BE2C (cell line): ENCODE results near the gene SRGAP3.

Experiments
- DNase-seq: peaks from one replicate; pipeline ENCODE4 v3.0.0-alpha.2; 2020
- H3K27me3 ChIP-seq: fragments of 250-450 bp; sonication (Bioruptor Pico); 2 replicates; pipeline ENCODE4 v1.5.1; 2020; ENCODE audit warnings: mild to moderate bottlenecking
- H3K36me3 ChIP-seq: fragments of 250-450 bp; sonication (Bioruptor Pico); 2 replicates; pipeline ENCODE4 v1.5.1; 2020; ENCODE audit warnings: mild to moderate bottlenecking
- H3K4me1 ChIP-seq: fragments of 250-450 bp; sonication (Bioruptor Pico); 2 replicates; pipeline ENCODE4 v1.5.1; 2020
- H3K4me3 ChIP-seq: 2 replicates; pipeline ENCODE4 v1.5.1; 2011; ENCODE audit warnings: low read depth, low read length
- H3K9me3 ChIP-seq: fragments of 250-450 bp; sonication (Bioruptor Pico); 2 replicates; pipeline ENCODE4 v1.5.1; 2020
- CTCF ChIP-seq: IDR thresholded peaks from 2 replicates; pipeline ENCODE4 v1.5.1; 2012; ENCODE audit warnings: mild to moderate bottlenecking, low read depth, low read length

The SRGAP3 gene

GRCh38 chr3:9260305-9260704 lies 10.9 kb upstream of the SRGAP3 start:
- DNase-seq = no peak

GRCh38 chr3:9257092-9257491 lies 7.6 kb upstream of the SRGAP3 start:
- H3K36me3 ChIP-seq = no peaks in the 10 kb centered on the region
- TF ChIP-seq CTCF = no peak
- no peak for DNase-seq
- H3K27me3 ChIP-seq = no peaks in the 10 kb centered on the region
- H3K4me3 ChIP-seq = no peak overlapping the region
- no peaks in the 10 kb centered on the region for H3K4me1 ChIP-seq
- H3K9me3 ChIP-seq = no peaks in the 10 kb centered on the region

More at GRCh38 chr3:9260305-9260704, 10.9 kb upstream of the SRGAP3 start:
- H3K9me3 ChIP-seq = no peaks in the 10 kb centered on the region
- H3K4me1 ChIP-seq = no peaks in the 10 kb centered on the region
- no peak for TF ChIP-seq CTCF
- no peaks in the 10 kb centered on the region for H3K27me3 ChIP-seq
- no peaks in the 10 kb centered on the region for H3K36me3 ChIP-seq
- no peak overlapping the region for H3K4me3 ChIP-seq

- H3K27me3 ChIP-seq = no peaks in the 10 kb centered on the region
- no peak overlapping the region for H3K4me3 ChIP-seq
- no peaks in the 10 kb centered on the region for H3K9me3 ChIP-seq
- H3K4me1 ChIP-seq = no peaks in the 10 kb centered on the region
- H3K36me3 ChIP-seq = no peaks in the 10 kb centered on the region
- no peak for DNase-seq
- no peak for TF ChIP-seq CTCF
Observed at GRCh38 chr3:9255976-9256375, 6.5 kb upstream of the SRGAP3 start.

GRCh38 chr3:9254764-9255163 lies 5.3 kb upstream of the SRGAP3 start:
- Histone ChIP-seq H3K27me3 (no peaks in the 10 kb centered on the region), H3K9me3 (no peaks in the 10 kb centered on the region), H3K36me3 (no peaks in the 10 kb centered on the region), H3K4me1 (no peaks in the 10 kb centered on the region), H3K4me3 (no peak overlapping the region)
- no peak for DNase-seq
- TF ChIP-seq CTCF = no peak

GRCh38 chr3:9253327-9253726 lies 3.9 kb upstream of the SRGAP3 start:
- H3K4me3 ChIP-seq = no peak overlapping the region
- no peaks in the 10 kb centered on the region for H3K27me3 ChIP-seq
- no peak for DNase-seq
- TF ChIP-seq CTCF = no peak
- H3K4me1 ChIP-seq = no peaks in the 10 kb centered on the region
- no peaks in the 10 kb centered on the region for H3K36me3 ChIP-seq
- H3K9me3 ChIP-seq = no peaks in the 10 kb centered on the region

- H3K36me3 ChIP-seq = no peaks in the 10 kb centered on the region
- H3K27me3 ChIP-seq = no peaks in the 10 kb centered on the region
- DNase-seq = no peak
- H3K4me1 ChIP-seq = no peaks in the 10 kb centered on the region
- no peak for TF ChIP-seq CTCF
- H3K9me3 ChIP-seq = no peaks in the 10 kb centered on the region
- H3K4me3 ChIP-seq = no peak overlapping the region
Observed at GRCh38 chr3:9251055-9251786, 1.8 kb upstream of the SRGAP3 start.
